GM21360 (cell line): Measurements from ENCODE around the gene GJA1.
"Not testable (repeated sequence)": the region's sequence is repeated elsewhere in the genome, so short reads cannot be mapped to it uniquely, and the experiment has no call there.

Experiments
- ATAC-seq: cut with Tn5 transposase; IDR thresholded peaks from one replicate; pipeline ENCODE4 v1.9.1; 2021; ENCODE audit warnings: mild to moderate bottlenecking, moderate library complexity; ENCODE audit not compliant: unreplicated experiment

Gene GJA1

GRCh38 chr6:121436960-121437850, 1.8 kb downstream of the GJA1 start:
- no peak for ATAC-seq

GRCh38 chr6:121437851-121438651, 2.6 kb downstream of the GJA1 start:
- ATAC-seq = no peak

GRCh38 chr6:121438869-121439268, 3.4 kb downstream of the GJA1 start:
- ATAC-seq = no peak

GRCh38 chr6:121439475-121439874, 4.0 kb downstream of the GJA1 start:
- ATAC-seq = no peak

- ATAC-seq = no peak
These were observed 4.5 kb downstream of the GJA1 start for GRCh38 chr6:121439926-121440325.

GRCh38 chr6:121441477-121441876, 6.0 kb downstream of the GJA1 start:
- ATAC-seq = no peak

- no peak for ATAC-seq
These were observed 7.1 kb downstream of the GJA1 start for GRCh38 chr6:121442576-121442975.

- no peak for ATAC-seq
These were observed 8.6 kb downstream of the GJA1 start for GRCh38 chr6:121443971-121444541.

GRCh38 chr6:121446705-121447104, 11.3 kb downstream of the GJA1 start:
- ATAC-seq = not testable (repeated sequence)

GRCh38 chr6:121447746-121448145, 12.3 kb downstream of the GJA1 start:
- ATAC-seq = not testable (repeated sequence)

- ATAC-seq = not testable (repeated sequence)
These were observed 13.1 kb downstream of the GJA1 start for GRCh38 chr6:121448528-121448927.

GRCh38 chr6:121449331-121449730, 13.9 kb downstream of the GJA1 start:
- no peak for ATAC-seq

- no peak for ATAC-seq
These were observed 14.8 kb downstream of the GJA1 start for GRCh38 chr6:121450242-121450641.

GRCh38 chr6:121451250-121451649, 15.8 kb downstream of the GJA1 start:
- no peak for ATAC-seq

- ATAC-seq = no peak
These were observed 17.7 kb downstream of the GJA1 start for GRCh38 chr6:121453191-121453590.

- peak; percentile 92 for ATAC-seq
These were observed 24.7 kb downstream of the GJA1 start for GRCh38 chr6:121460170-121460569.

- ATAC-seq = no peak
These were observed 27.6 kb downstream of the GJA1 start for GRCh38 chr6:121463087-121463486.

- ATAC-seq = no peak
These were observed 29.7 kb downstream of the GJA1 start for GRCh38 chr6:121465101-121465500.

GRCh38 chr6:121479486-121480098, 44.1 kb downstream of the GJA1 start:
- ATAC-seq = no peak

- no peak for ATAC-seq
These were observed 44.8 kb downstream of the GJA1 start for GRCh38 chr6:121480099-121480713.
